CD4-positive, alpha-beta T cell treated with Interferon gamma for 1 hour (primary cell): ENCODE results near the gene EFCAB11.
"Not testable (repeated sequence)": the region's sequence is repeated elsewhere in the genome, so short reads cannot be mapped to it uniquely, and the experiment has no call there.

ENCODE experiments used
- DNase-seq: peaks from one replicate; pipeline ENCODE4 v3.0.0-alpha.2; 2020

EFCAB11 gene

GRCh38 chr14:89909586-89909985, 44.9 kb downstream of the EFCAB11 start:
- DNase-seq, result no peak

- no peak for DNase-seq
Observed at GRCh38 chr14:89908712-89909450, 45.6 kb downstream of the EFCAB11 start.

GRCh38 chr14:89907655-89908054, 46.9 kb downstream of the EFCAB11 start:
- DNase-seq, result no peak

- no peak for DNase-seq
Observed at GRCh38 chr14:89906000-89906399, 48.5 kb downstream of the EFCAB11 start.

- DNase-seq, result no peak
Observed at GRCh38 chr14:89903340-89903952, 51.1 kb downstream of the EFCAB11 start.

GRCh38 chr14:89902881-89903280, 51.6 kb downstream of the EFCAB11 start:
- DNase-seq, result no peak

GRCh38 chr14:89900802-89901201, 53.7 kb downstream of the EFCAB11 start:
- DNase-seq, result no peak

- DNase-seq, result no peak
Observed at GRCh38 chr14:89899917-89900663, 54.4 kb downstream of the EFCAB11 start.

GRCh38 chr14:89899291-89899690, 55.2 kb downstream of the EFCAB11 start:
- no peak for DNase-seq

- DNase-seq, result not testable (repeated sequence)
Observed at GRCh38 chr14:89893388-89893787, 61.1 kb downstream of the EFCAB11 start.

GRCh38 chr14:89892953-89893352, 61.6 kb downstream of the EFCAB11 start:
- DNase-seq, result no peak

GRCh38 chr14:89891721-89892120, 62.8 kb downstream of the EFCAB11 start:
- DNase-seq, result not testable (repeated sequence)

GRCh38 chr14:89891055-89891454, 63.5 kb downstream of the EFCAB11 start:
- DNase-seq, result no peak

GRCh38 chr14:89890589-89890988, 63.9 kb downstream of the EFCAB11 start:
- DNase-seq, result no peak

- no peak for DNase-seq
Observed at GRCh38 chr14:89889626-89890025, 64.9 kb downstream of the EFCAB11 start.

GRCh38 chr14:89884761-89885160, 69.8 kb downstream of the EFCAB11 start:
- no peak for DNase-seq

GRCh38 chr14:89881839-89882238, 72.7 kb downstream of the EFCAB11 start:
- DNase-seq, result no peak

- not testable (repeated sequence) for DNase-seq
Observed at GRCh38 chr14:89874091-89874490, 80.4 kb downstream of the EFCAB11 start.

GRCh38 chr14:89870316-89870715, 84.2 kb downstream of the EFCAB11 start:
- DNase-seq, result no peak

- no peak for DNase-seq
Observed at GRCh38 chr14:89869606-89870005, 84.9 kb downstream of the EFCAB11 start.

GRCh38 chr14:89866458-89866857, 88.1 kb downstream of the EFCAB11 start:
- DNase-seq, result no peak

- no peak for DNase-seq
Observed at GRCh38 chr14:89865153-89865552, 89.4 kb downstream of the EFCAB11 start.

GRCh38 chr14:89862856-89863255, 91.7 kb downstream of the EFCAB11 start:
- DNase-seq, result no peak

GRCh38 chr14:89861630-89862029, 92.9 kb downstream of the EFCAB11 start:
- no peak for DNase-seq
